Measurements from ENCODE around the gene SIN3A. TPM values are rescaled to one million over a fixed set of nuclear protein-coding genes. Genes with fewer than 3 reads are reported as not detected.
A peak's percentile ranks its signal among the peaks of the same experiment; 100 is the strongest.

The SIN3A gene
- total and polyA plus RNA-seq, 4 donors = 6.8 to 21.9 (median 13.3) TPM

DNA sequence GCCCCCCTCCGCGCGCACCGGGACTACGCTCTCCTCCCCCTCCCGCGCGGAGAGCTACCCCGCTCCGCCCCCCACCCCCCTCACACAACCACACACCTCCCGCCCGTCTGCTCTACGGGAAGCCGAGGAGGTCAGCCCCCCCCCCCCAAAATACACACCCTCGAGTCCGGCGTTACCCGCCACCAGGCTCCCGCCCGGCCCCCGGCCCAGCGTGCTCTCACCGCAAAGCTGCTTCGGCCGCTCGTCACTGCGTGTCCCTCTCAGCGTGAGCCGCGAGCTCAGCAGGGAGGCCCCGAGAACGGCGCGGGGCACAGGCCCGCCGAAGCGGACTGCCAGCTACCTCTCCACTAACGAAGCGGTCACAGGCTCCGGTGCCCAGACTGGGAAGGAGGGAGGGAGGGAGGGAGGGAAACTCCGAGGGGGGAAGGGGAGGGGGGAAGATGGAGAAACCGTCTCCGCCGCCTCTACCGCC is 252 bp downstream of the SIN3A start:
- H3K27ac ChIP-seq (ENCODE audit: low read depth in 1 of 2, low read length in 2 of 2) = peak overlapping the region; percentile 96
- no peaks in the 10 kb centered on the region for H3K27me3 ChIP-seq (ENCODE audit: control insufficient read depth in 4 of 4, insufficient read depth in 4 of 4, low read length in 3 of 4)
- no peak for DNase-seq (ENCODE audit: low spot score)
- peaks cover 0 to 3% (median 1%) of the 10 kb centered on the region in 4 donors for H3K36me3 ChIP-seq (ENCODE audit: control insufficient read depth in 4 of 4, insufficient read depth in 3 of 4, low read depth in 1 of 4, low read length in 3 of 4)
- peaks cover 1 to 30% (median 21%) of the 10 kb centered on the region in 4 donors for H3K4me1 ChIP-seq (ENCODE audit: control insufficient read depth in 4 of 4, insufficient read depth in 4 of 4, low read length in 3 of 4)
- H3K9ac ChIP-seq (ENCODE audit: low read depth in 1 of 2, low read length in 2 of 2) = peak overlapping the region in 1 of 2 donors; percentile 72
- WGBS = under 1% methylated on average over 45 of the region's 45 CpGs
- H3K4me3 ChIP-seq (ENCODE audit: low read depth in 1 of 3, low read length in 3 of 3) = peak overlapping the region; percentile 82 to 89 (median 86)
- no peaks in the 10 kb centered on the region for H3K9me3 ChIP-seq (ENCODE audit: control insufficient read depth in 4 of 4, low read length in 3 of 4)
- no peak for TF ChIP-seq YY1 (IDR thresholded peaks at IDR 0.05)
- TF ChIP-seq NR2F2 (IDR thresholded peaks at IDR 0.05) = no peak
- no peak for TF ChIP-seq ZBTB33 (IDR thresholded peaks at IDR 0.05)
- TF ChIP-seq, protein P1, sequence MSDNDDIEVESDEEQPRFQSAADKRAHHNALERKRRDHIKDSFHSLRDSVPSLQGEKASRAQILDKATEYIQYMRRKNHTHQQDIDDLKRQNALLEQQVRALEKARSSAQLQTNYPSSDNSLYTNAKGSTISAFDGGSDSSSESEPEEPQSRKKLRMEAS (IDR thresholded peaks at IDR 0.05) = no peak
- no peak for TF ChIP-seq JUND (IDR thresholded peaks at IDR 0.05)

DNA sequence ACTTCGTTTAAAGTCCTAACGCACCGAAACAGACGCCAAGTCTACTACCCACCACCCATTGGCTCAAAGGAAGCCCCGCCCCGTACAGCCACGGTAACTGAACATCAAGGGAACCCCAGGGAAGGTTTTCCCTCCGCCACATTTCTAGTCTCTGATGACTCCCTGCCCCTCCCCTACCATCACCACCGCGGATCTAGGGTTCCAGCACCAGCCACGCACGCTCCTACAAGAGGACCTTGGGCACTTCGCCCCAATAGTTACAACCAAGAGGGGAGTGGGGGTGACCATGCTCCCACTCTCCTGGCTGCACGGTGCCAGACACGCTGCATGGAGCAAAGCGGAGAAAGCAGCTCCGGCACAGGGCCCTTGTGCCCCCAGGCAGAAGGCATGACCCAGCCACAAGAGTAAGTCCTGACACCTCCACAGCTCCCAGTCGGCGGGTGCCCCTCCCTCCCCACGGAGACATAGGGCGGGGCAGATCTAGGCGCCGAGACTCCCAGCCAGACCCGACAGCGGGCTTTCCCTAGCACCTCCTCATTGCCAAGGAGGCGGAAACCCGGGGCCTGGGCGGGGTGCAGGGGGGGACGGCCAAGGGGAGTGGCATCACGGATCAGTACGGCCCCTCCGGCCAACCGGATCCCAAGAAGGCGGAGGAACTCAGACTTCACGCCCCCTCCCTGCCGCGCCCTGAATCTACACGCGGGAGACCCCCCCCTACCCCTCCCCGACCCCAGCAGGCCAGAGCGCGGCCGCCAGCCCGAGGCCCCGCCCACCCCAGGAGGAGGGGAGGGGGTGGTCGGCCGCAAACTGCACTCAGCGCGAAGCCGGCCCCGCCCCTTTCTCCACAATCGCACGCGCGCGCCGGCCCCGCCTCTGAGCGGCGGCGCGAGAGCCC is 936 bp downstream of the SIN3A start:
- no peaks in the 10 kb centered on the region for H3K9me3 ChIP-seq (ENCODE audit: control insufficient read depth in 4 of 4, low read length in 3 of 4)
- H3K27me3 ChIP-seq (ENCODE audit: control insufficient read depth in 4 of 4, insufficient read depth in 4 of 4, low read length in 3 of 4) = no peaks in the 10 kb centered on the region
- WGBS = under 1% methylated on average over 62 of the region's 62 CpGs
- peak overlapping the region; percentile 84 to 86 (median 85) for H3K4me3 ChIP-seq (ENCODE audit: low read depth in 1 of 3, low read length in 3 of 3)
- TF ChIP-seq CTCF (IDR thresholded peaks at IDR 0.05; ENCODE audit: low read depth, low read length, missing input control) = no peak
- TF ChIP-seq FOXA1 (IDR thresholded peaks at IDR 0.05) = no peak
- peak in 1 of 2 donors; percentile 14 for TF ChIP-seq RXRA (IDR thresholded peaks at IDR 0.05)
- TF ChIP-seq JUND (IDR thresholded peaks at IDR 0.05) = peak in 1 of 2 donors; percentile 7
- TF ChIP-seq REST (IDR thresholded peaks at IDR 0.05) = no peak
- TF ChIP-seq SP1 (IDR thresholded peaks at IDR 0.05) = peak; percentile 33
- no peak for TF ChIP-seq FOXA2 (IDR thresholded peaks at IDR 0.05)
- peak in 1 of 2 donors; percentile 1 for TF ChIP-seq RAD21 (IDR thresholded peaks at IDR 0.05)
- no peak for TF ChIP-seq ATF3 (IDR thresholded peaks at IDR 0.05)
- TF ChIP-seq HNF4G (IDR thresholded peaks at IDR 0.05) = no peak
- peak in 1 of 2 donors; percentile 57 for TF ChIP-seq EGR1 (IDR thresholded peaks at IDR 0.05; ENCODE audit: low read depth in 2 of 2)
- TF ChIP-seq YY1 (IDR thresholded peaks at IDR 0.05) = peak; percentile 13
- no peak for TF ChIP-seq ZBTB33 (IDR thresholded peaks at IDR 0.05)
- no peak for TF ChIP-seq TAF1 (conservative IDR thresholded peaks at IDR 0.05)
- TF ChIP-seq NR2F2 (IDR thresholded peaks at IDR 0.05) = no peak
- TF ChIP-seq GABPA (IDR thresholded peaks at IDR 0.05 in 1 of 2, conservative IDR thresholded peaks at IDR 0.05 in 1 of 2) = peak in 1 of 2 donors; percentile 55
- TF ChIP-seq, protein P1 (IDR thresholded peaks at IDR 0.05) = peak; percentile 33
- TF ChIP-seq HNF4A (conservative IDR thresholded peaks at IDR 0.05) = peak; percentile 6 to 19
- peak overlapping the region; percentile 87 to 92 for H3K27ac ChIP-seq (ENCODE audit: low read depth in 1 of 2, low read length in 2 of 2)
- H3K4me1 ChIP-seq (ENCODE audit: control insufficient read depth in 4 of 4, insufficient read depth in 4 of 4, low read length in 3 of 4) = peaks cover 1 to 27% (median 20%) of the 10 kb centered on the region in 4 donors
- H3K36me3 ChIP-seq (ENCODE audit: control insufficient read depth in 4 of 4, insufficient read depth in 3 of 4, low read depth in 1 of 4, low read length in 3 of 4) = peaks cover 0 to 3% (median 2%) of the 10 kb centered on the region in 4 donors
- peak overlapping the region in 1 of 2 donors; percentile 25 for H3K9ac ChIP-seq (ENCODE audit: low read depth in 1 of 2, low read length in 2 of 2)
- peak; percentile 95 for DNase-seq (ENCODE audit: low spot score)
